SK-N-MC (cell line): ENCODE results near the gene PFN4.

Experiments
- EZH2 ChIP-seq: fragments of 200-600 bp; sonication (generic); IDR thresholded peaks from one replicate; pipeline ENCODE4 v1.6.1; 2017; ENCODE audit warnings: antibody characterized with exemption
- POLR2AphosphoS5 ChIP-seq: IDR thresholded peaks from 2 replicates; pipeline ENCODE4 v1.6.1; 2012; ENCODE audit warnings: mild to moderate bottlenecking, low read depth, low read length, borderline replicate concordance

GRCh38 chr2:24076849-24077534 lies 46.1 kb downstream of the PFN4 start:
- TF ChIP-seq EZH2 (no peak), POLR2AphosphoS5 (no peak)
